NCI-H128 (cell line): Measurements from ENCODE around the gene KPNB1.

Source experiments
- DNase-seq: peaks from one replicate; lab custom pipeline; 2025; ENCODE audit not compliant: unreplicated experiment; lab: John Stamatoyannopoulos, UW

Gene KPNB1

DNA sequence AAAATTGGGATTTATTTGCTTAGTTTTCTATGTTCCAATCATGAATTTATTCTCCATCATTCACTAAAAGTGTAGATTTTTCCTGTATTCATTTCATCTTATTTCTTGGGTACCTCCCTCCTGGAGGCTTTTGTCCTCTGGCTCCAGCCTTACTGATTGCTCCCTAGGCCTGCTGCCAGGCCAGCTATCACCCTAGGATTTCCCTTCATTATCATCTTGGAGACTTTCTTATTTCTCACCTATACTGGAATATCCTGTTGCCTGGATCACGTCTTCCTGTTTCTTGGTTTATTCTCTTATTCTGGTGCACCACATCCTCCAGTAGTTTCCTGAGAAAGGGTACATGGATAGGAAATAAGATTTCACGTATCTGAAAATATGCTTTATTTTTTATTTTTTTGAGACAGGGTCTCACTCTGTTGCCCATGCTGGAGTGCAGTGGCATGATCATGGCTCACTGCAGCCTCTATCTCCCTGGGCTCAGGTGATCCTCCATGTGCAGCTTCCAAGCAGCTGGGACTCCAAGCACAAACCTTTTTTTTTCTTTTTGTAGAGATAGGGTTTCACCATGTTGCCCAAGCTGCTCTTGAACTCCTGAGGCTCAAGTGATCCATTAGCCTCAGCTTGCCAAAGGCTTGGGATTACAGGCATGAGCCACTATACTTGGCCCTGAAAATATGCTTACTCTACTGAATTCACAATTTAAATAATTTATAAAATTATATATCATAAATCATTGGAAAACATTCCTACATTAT is 13.3 kb upstream of the KPNB1 start:
- DNase-seq: no peak

DNA sequence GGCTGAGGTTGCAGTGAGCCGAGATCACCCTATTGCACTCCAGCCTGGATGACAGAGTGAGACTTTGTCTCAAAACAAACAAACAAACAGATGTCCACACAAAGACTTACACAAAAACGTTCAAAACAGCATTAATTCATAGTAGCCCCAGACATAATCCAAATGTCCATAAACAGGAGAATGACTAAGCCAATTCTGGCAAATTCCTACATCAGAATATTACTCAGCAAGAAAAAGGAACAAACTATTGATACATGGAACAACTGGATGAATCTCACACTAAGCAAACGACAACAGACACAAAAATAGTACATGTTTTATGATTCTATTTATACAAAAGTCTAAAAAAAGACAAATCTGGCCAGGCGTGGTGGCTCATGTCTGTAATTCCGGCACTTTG is 10.8 kb upstream of the KPNB1 start:
- DNase-seq: no peak

DNA sequence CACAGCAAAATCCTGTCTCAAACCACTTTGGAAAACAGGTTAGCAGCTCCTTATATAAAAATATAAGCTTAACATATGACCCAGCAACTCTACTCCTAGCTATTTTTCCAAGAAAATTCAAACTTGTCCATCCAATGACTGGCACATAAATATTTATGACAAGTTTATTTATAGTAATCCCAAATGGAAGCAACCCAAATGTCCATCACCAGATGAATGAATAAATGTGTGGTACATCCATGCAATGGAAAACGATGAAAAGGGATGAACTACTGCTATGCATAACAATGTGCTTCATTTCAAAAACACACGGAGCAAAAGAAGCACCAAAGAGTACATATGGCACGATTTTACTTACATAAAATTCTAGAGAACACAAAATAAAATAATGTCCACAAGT is 9.6 kb upstream of the KPNB1 start:
- DNase-seq: no peak

DNA sequence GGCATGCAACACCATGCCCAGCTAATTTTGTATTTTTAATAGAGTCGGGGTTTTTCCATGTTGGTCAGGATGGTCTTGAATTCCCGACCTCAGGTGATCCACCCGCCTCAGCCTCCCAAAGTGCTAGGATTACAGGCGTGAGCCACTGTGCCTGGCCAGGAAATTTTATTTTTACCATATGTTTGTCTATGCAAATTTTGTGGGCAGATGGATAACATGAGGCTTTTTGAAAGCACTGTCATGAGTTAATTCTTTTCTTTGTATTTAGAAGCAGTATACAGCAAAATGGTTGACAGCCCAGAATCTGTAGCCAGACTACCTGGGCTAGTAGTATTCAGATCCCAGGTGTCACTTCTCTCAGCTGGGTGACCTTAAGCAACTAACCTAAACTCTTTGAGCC is 8.5 kb upstream of the KPNB1 start:
- no peak for DNase-seq

- DNase-seq: no peak
Observed at GRCh38 chr17:47643116-47643515, 6.6 kb upstream of the KPNB1 start.

DNA sequence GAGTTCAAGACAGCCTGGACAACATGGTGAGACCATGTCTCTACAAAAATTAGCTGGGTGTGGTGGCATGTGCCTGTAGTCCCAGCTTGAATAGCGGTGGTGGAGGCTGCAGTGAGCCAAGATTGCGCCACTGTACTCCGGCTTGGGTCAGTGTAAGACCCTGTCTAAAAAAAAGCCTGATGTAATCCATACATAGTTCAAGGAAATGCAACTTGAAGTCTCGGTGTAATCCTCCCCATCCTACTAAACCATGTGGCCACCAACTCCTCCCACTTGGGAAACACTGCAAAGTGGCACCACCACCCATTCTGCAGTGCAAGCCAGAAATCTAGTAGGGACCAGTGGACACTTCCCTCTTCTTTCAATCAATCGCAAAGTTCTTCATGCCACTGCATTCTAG is 5.4 kb upstream of the KPNB1 start:
- DNase-seq: no peak

DNA sequence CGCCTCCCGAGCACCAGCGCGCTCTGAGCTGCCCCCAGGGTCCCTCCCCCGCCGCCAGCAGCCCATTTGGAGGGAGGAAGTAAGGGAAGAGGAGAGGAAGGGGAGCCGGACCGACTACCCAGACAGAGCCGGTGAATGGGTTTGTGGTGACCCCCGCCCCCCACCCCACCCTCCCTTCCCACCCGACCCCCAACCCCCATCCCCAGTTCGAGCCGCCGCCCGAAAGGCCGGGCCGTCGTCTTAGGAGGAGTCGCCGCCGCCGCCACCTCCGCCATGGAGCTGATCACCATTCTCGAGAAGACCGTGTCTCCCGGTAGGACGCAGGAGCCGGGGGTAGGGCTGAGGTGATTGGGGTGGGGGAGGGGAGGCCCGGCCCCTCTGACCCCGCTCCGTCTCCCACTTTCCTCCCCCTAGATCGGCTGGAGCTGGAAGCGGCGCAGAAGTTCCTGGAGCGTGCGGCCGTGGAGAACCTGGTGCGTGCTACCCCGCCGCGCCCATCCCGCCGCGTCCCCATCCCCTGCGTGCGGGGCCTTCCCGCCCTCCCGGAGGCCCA is 329 bp downstream of the KPNB1 start:
- DNase-seq: no peak

DNA sequence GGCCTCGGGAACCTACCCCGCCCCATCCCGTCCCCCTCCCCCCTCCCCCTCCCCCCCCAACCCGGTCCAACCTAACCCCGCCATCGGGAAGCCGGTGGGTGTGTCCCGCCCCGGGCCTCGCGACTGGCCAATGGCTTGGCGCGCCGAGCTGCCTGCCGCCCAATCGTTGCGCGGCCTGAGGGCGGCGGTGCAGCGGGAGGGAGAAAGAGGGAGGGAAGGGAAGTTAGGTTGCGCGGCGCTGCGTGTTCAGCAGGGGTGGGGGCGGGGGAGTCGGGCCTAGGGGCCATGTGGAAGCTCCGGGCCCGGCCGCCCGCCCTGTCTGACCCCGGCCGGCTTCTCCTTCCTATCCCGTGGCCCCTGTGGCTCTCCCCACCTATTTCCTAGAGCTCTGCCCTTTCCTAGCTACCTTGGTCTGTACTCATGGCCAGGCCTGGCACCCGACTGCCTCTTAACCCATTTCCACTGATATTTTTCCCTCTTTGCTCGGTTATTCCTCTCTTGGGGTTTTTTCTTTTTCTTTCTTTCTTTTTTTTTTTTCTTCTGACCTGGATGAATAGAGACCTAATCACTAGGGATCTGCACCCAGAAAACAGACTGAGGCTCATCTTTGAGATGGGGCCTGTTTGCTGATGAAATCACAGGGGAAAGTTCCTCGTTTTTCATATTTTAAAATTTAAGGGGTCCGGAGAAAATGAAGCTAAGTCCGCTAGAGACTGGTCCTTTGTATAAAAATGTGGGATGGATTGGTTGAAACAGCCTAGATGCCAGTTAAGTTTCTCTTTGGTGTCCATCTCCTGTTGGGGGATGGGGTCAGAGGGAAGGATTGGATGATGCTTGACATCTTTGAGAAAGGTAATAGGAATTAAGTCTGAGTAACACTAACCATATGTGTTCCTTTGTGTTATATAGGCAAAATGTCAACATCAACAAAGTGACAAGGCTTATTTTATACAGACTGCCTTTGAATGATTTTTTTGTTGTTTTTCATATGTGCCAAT is 1.1 kb downstream of the KPNB1 start:
- DNase-seq: peak; percentile 85

DNA sequence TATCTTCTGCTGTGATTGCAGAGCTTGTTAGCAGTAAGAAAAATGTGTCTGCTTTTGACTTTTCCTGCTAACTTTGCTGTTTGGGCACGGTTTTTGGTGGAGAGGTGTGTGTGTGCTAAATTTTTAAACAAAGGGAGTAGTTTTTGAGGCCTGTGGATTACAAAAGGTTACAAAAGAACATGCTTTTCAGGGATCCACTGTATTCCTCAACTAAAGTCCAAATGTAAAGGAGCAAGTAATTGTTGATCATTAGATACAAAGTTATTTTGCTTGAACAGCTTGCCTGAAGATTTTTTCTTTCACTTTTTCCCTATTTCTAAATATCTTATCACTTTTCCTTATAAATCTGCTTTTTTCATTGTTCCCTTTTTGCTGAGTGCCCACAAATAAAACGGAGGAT is 2.0 kb downstream of the KPNB1 start:
- no peak for DNase-seq

- no peak for DNase-seq
Observed at GRCh38 chr17:47652570-47652969, 2.9 kb downstream of the KPNB1 start.

GRCh38 chr17:47653442-47653841 is 3.7 kb downstream of the KPNB1 start:
- DNase-seq: no peak

DNA sequence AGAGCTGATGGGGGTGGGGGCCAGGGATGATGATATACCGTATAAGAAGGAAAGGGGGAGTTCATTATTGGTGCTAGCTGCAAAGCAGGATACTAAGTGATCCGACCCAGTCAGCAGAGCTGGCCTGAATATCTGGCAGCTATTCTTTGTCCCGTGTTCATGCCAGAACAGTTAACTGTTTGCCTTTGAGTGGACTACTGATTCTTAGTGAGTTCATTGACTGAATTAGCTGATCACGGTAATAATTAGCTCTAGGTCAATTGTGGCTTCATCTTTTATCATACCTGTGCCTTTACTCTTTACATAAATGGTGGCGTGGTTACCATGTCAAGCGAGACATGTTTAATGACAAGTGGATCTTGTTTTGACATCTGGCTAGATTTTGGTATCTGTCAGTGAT is 5.3 kb downstream of the KPNB1 start:
- DNase-seq: no peak

- no peak for DNase-seq
Observed at GRCh38 chr17:47660064-47660492, 10.4 kb downstream of the KPNB1 start.

DNA sequence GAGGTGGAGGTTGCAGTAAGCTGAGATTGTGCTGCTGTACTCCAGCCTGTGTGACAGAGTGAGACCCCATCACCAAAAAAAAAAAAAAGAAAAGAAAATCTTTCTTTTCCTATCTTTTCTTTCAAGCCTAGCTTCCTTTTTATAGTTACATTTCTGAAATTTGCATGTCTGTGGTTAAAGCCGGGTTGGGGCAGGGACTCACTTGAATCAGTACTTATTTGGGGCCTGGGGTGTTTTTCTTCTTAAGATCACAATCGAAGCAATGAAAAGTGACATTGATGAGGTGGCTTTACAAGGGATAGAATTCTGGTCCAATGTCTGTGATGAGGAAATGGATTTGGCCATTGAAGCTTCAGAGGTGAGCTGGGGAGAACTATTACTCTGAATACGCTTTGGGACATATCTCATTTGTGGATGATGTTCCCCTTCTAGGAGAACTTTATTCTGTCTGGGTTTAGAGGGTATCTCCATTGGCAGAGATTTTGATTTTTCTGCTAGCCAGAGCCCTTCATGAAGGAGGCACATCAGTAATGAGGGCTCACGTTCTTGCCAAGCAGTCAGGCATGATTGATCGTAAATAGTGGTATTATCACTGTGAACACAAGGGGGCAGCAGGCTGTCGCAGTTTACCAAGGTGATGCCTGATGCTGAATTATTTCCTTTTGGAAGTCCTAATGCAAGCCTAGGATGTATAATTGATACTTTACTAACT is 14.3 kb downstream of the KPNB1 start:
- peak; percentile 17 for DNase-seq

DNA sequence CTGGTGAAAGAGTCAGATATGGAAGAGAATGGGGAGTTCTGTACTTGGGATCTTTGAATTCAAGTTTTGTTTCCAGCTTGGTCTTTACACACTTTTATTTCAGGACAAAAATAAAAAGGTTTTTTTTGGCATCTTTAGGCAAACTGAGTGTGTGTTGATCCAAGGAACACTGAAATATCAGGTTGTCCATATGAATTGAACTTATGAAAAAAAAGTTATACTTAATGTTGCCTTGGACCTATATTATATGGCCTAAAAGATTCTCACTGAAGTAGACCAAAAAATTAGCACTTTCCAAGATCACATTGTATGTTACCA is 14.9 kb downstream of the KPNB1 start:
- no peak for DNase-seq

DNA sequence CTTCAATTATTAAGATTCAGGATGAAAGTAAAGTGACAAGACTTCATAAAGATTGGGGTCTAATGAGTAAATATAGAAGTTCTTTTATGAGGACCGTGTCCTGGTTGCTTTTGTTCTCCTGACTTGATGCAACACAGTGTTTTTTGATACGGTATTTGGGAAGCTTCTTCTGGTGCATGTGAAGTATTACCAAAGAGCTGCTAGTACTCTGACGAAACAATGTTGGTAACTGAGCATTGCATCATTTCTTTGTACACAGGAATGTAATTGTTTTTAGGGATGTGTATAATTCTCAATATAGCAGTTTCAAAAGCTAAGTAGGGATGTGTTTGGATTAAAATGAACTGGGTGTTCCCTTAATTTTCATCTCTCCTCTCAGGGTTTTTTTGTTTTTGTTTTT is 15.9 kb downstream of the KPNB1 start:
- no peak for DNase-seq

- no peak for DNase-seq
Observed at GRCh38 chr17:47669081-47669480, 19.4 kb downstream of the KPNB1 start.

GRCh38 chr17:47670064-47670463 is 20.3 kb downstream of the KPNB1 start:
- no peak for DNase-seq

DNA sequence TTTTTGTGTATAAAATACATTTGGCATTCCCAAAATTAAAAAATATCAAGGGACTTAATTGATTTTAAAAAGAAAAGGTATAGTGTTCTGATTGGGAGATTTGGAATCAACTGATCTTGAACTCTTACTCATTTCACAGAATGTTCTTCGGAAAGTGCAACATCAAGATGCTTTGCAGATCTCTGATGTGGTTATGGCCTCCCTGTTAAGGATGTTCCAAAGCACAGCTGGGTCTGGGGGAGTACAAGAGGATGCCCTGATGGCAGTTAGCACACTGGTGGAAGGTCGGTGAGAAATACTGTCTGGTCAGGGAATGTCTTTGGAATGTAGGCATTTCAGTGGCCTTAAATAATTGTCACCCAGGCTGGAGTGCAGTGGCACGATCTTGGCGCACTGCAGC is 24.8 kb downstream of the KPNB1 start:
- no peak for DNase-seq

- no peak for DNase-seq
Observed at GRCh38 chr17:47675380-47676198, 25.9 kb downstream of the KPNB1 start.

DNA sequence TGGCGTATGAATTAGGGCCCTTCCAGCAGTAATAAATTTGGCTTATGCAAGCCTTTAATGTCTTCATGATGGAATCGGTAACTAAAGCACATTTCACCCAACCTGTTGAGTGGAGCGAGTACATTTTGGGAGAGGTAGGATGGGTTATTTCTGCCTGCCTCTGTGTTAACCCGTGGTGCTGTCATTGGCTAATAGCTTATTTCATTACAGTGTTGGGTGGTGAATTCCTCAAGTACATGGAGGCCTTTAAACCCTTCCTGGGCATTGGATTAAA is 26.4 kb downstream of the KPNB1 start:
- no peak for DNase-seq
